PC-9 (cell line): ENCODE measurements around the gene RFX8.

Experiments
- EZH2 ChIP-seq: fragments of 200-600 bp; sonication (generic); IDR thresholded peaks from 2 replicates; pipeline ENCODE4 v1.8.0; 2017; ENCODE audit warnings: antibody characterized with exemption, low read depth
- TF ChIP-seq, protein P1 (sequence below): fragments of 200-600 bp; sonication (generic); conservative IDR thresholded peaks from 2 replicates; pipeline ENCODE4 v1.6.1; 2017; ENCODE audit warnings: mixed run types, antibody characterized with exemption, mild to moderate bottlenecking, moderate library complexity

DNA sequence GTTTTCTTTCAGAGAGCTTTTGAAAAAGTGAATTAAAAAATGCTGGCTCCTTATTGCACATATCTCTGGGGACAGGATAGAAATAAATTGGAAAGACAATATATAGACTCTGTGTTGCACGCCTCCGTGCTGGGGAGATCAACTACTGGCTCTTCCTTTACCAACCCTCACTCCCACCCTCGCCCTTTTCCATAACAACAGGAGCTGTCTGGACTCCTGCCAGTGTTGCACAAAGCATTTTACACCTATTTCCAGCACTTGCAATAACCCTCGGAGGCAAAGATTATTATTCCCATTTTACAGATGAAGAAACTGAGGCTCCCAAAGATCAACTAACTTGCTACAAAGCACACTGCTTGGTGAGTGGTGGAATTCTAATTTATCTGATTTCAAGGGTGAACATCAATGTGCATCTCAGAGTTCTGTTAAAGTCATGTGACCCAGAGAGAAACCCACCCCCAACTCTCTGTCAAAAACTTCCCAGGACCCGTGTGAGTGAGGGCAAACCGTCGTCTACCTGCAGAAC lies 91.8 kb downstream of the RFX8 start:
- TF ChIP-seq, protein P1, sequence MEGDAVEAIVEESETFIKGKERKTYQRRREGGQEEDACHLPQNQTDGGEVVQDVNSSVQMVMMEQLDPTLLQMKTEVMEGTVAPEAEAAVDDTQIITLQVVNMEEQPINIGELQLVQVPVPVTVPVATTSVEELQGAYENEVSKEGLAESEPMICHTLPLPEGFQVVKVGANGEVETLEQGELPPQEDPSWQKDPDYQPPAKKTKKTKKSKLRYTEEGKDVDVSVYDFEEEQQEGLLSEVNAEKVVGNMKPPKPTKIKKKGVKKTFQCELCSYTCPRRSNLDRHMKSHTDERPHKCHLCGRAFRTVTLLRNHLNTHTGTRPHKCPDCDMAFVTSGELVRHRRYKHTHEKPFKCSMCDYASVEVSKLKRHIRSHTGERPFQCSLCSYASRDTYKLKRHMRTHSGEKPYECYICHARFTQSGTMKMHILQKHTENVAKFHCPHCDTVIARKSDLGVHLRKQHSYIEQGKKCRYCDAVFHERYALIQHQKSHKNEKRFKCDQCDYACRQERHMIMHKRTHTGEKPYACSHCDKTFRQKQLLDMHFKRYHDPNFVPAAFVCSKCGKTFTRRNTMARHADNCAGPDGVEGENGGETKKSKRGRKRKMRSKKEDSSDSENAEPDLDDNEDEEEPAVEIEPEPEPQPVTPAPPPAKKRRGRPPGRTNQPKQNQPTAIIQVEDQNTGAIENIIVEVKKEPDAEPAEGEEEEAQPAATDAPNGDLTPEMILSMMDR = no peak
- TF ChIP-seq EZH2 = no peak
